Osteoblast (primary cell): ENCODE measurements around the gene MVK. TPM values are rescaled to one million over a fixed set of nuclear protein-coding genes. Genes with fewer than 3 reads are reported as not detected.

Experiments used
- DNase-seq: peaks from one replicate; pipeline ENCODE4 v3.0.0; 2011; ENCODE audit warnings: low spot score, mixed read lengths; ENCODE audit not compliant: insufficient read length; ENCODE audit errors: missing footprints
- H2AFZ ChIP-seq: 2 replicates; pipeline ENCODE4 v1.6.0; 2011; ENCODE audit warnings: mild to moderate bottlenecking, low read length
- H3K27ac ChIP-seq: 2 replicates; pipeline ENCODE4 v1.5.1; 2011; ENCODE audit warnings: mild to moderate bottlenecking, low read depth, low read length, moderate library complexity
- H3K27me3 ChIP-seq: 2 replicates; pipeline ENCODE4 v1.6.0; 2012; ENCODE audit warnings: mild to moderate bottlenecking, control low read depth, inconsistent platforms, low read length, moderate library complexity; ENCODE audit not compliant: insufficient read depth
- H3K36me3 ChIP-seq: 2 replicates; pipeline ENCODE4 v1.5.1; 2011; ENCODE audit warnings: mild to moderate bottlenecking, low read length, control low read depth, moderate library complexity; ENCODE audit not compliant: insufficient read depth
- H3K4me1 ChIP-seq: 2 replicates; pipeline ENCODE4 v1.5.1; 2011; ENCODE audit warnings: mild to moderate bottlenecking, low read length, control low read depth, moderate library complexity; ENCODE audit not compliant: insufficient read depth
- H3K4me2 ChIP-seq: 2 replicates; pipeline ENCODE4 v1.6.0; 2011; ENCODE audit warnings: mild to moderate bottlenecking, low read length; ENCODE audit not compliant: insufficient read depth
- H3K4me3 ChIP-seq: fragments of 200-600 bp; sonication (generic); 3 replicates; pipeline ENCODE4 v1.5.1; 2012; ENCODE audit warnings: mild to moderate bottlenecking, low read length, inconsistent platforms; ENCODE audit not compliant: insufficient read depth
- H3K79me2 ChIP-seq: 2 replicates; pipeline ENCODE4 v1.6.0; 2012; ENCODE audit warnings: mild to moderate bottlenecking, low read length, control low read depth, inconsistent platforms; ENCODE audit not compliant: insufficient read depth
- H3K9me3 ChIP-seq: 2 replicates; pipeline ENCODE4 v1.5.1; 2011; ENCODE audit warnings: low read depth, low read length, control low read depth
- H4K20me1 ChIP-seq: 2 replicates; pipeline ENCODE4 v1.6.0; 2012; ENCODE audit warnings: mild to moderate bottlenecking, low read length, control low read depth; ENCODE audit not compliant: insufficient read depth
- CTCF ChIP-seq: IDR thresholded peaks from 2 replicates; pipeline ENCODE4 v1.5.1; 2011; ENCODE audit warnings: mild to moderate bottlenecking, low read depth, low read length, moderate library complexity; ENCODE audit errors: extremely low read depth
- total RNA-seq: library from RNA; depleted of rRNA; stranded (reverse); fragments of >200 nt; gene quantifications from 2 replicates; pipeline ENCODE4 v1.2.3, GENCODE V29; 2012

Gene MVK
- total RNA-seq, 1 donor = 31.1 TPM

GRCh38 chr12:109631302-109631701, 57.7 kb downstream of the MVK start:
- no peak overlapping the region for H3K27ac ChIP-seq
- H3K4me2 ChIP-seq = no peak overlapping the region
- H3K79me2 ChIP-seq = no peaks in the 10 kb centered on the region
- no peaks in the 10 kb centered on the region for H4K20me1 ChIP-seq
- DNase-seq = no peak
- H3K4me3 ChIP-seq = no peak overlapping the region
- no peaks in the 10 kb centered on the region for H3K36me3 ChIP-seq
- peaks cover 7% of the 10 kb centered on the region for H3K27me3 ChIP-seq
- no peaks in the 10 kb centered on the region for H3K9me3 ChIP-seq
- no peak for TF ChIP-seq CTCF
- no peak overlapping the region for H2AFZ ChIP-seq
- H3K4me1 ChIP-seq = no peaks in the 10 kb centered on the region

GRCh38 chr12:109631751-109632150, 58.2 kb downstream of the MVK start:
- Histone ChIP-seq H3K36me3 (no peaks in the 10 kb centered on the region), H2AFZ (no peak overlapping the region), H4K20me1 (no peaks in the 10 kb centered on the region), H3K9me3 (no peaks in the 10 kb centered on the region), H3K4me3 (no peak overlapping the region), H3K27me3 (peaks cover 7% of the 10 kb centered on the region), H3K4me1 (no peaks in the 10 kb centered on the region), H3K4me2 (no peak overlapping the region), H3K79me2 (no peaks in the 10 kb centered on the region), H3K27ac (no peak overlapping the region)
- no peak for TF ChIP-seq CTCF
- DNase-seq = no peak

GRCh38 chr12:109632342-109632741, 58.7 kb downstream of the MVK start:
- H3K4me3 ChIP-seq = no peak overlapping the region
- H2AFZ ChIP-seq = no peak overlapping the region
- DNase-seq = no peak
- H4K20me1 ChIP-seq = no peaks in the 10 kb centered on the region
- H3K27me3 ChIP-seq = peaks cover 7% of the 10 kb centered on the region
- H3K4me2 ChIP-seq = no peak overlapping the region
- H3K27ac ChIP-seq = no peak overlapping the region
- no peaks in the 10 kb centered on the region for H3K4me1 ChIP-seq
- H3K9me3 ChIP-seq = no peaks in the 10 kb centered on the region
- no peaks in the 10 kb centered on the region for H3K79me2 ChIP-seq
- H3K36me3 ChIP-seq = no peaks in the 10 kb centered on the region
- TF ChIP-seq CTCF = no peak

- Histone ChIP-seq H3K27ac (no peak overlapping the region), H3K79me2 (no peaks in the 10 kb centered on the region), H2AFZ (no peak overlapping the region), H3K9me3 (no peaks in the 10 kb centered on the region), H3K4me2 (no peak overlapping the region), H4K20me1 (no peaks in the 10 kb centered on the region), H3K4me3 (no peak overlapping the region), H3K27me3 (no peaks in the 10 kb centered on the region), H3K4me1 (no peaks in the 10 kb centered on the region), H3K36me3 (no peaks in the 10 kb centered on the region)
- TF ChIP-seq CTCF = no peak
- DNase-seq = no peak
These were observed 62.1 kb downstream of the MVK start for GRCh38 chr12:109635717-109636116.
